Cardiac muscle cell (in vitro differentiated cells and primary cell): ENCODE measurements around the gene TMA16. TPM values are rescaled to one million over a fixed set of nuclear protein-coding genes. Genes with fewer than 3 reads are reported as not detected.

ENCODE experiments used
- DNase-seq, 2 donors: peaks; one replicate each; pipeline versions ENCODE4 v3.0.0 to v3.0.0-alpha.2; 2010 to 2017; ENCODE audit warnings: low read depth in 1 of 2, low spot score in 1 of 2
- H3K27ac ChIP-seq: fragments of 200-600 bp; sonication (generic); 2 replicates; pipeline ENCODE4 v1.5.1; 2016
- H3K27me3 ChIP-seq: fragments of 200-600 bp; sonication (generic); 2 replicates; pipeline ENCODE4 v1.6.0; 2016; ENCODE audit warnings: control low read depth
- H3K36me3 ChIP-seq: fragments of 200-600 bp; sonication (generic); 2 replicates; pipeline ENCODE4 v1.5.1; 2016; ENCODE audit warnings: control low read depth
- H3K4me1 ChIP-seq: fragments of 200-600 bp; sonication (generic); 2 replicates; pipeline ENCODE4 v1.8.1; 2017; ENCODE audit warnings: low read depth, mild to moderate bottlenecking, mixed run types
- H3K4me3 ChIP-seq: fragments of 200-600 bp; sonication (generic); 2 replicates; pipeline ENCODE4 v1.5.1; 2016; ENCODE audit warnings: mild to moderate bottlenecking
- H3K9me3 ChIP-seq: fragments of 200-600 bp; sonication (generic); 2 replicates; pipeline ENCODE4 v1.5.1; 2017; ENCODE audit warnings: low read depth, mild to moderate bottlenecking, control low read depth
- polyA plus RNA-seq: library from polyadenylated mRNA; unstranded; fragments of >200 nt; fragmentation: Nextera tagmentation; extraction: Ambion mirVana; gene quantifications from 2 replicates; pipeline ENCODE4 v1.2.1, GENCODE V29; 2016
- total RNA-seq: library from RNA; depleted of rRNA; stranded (reverse); fragments of >200 nt; gene quantifications from 2 replicates; pipeline ENCODE4 v1.2.3, GENCODE V29; 2016
- TF ChIP-seq, protein P1 (sequence below): IDR thresholded peaks from 2 replicates; pipeline ENCODE4 v1.5.1; 2012; ENCODE audit warnings: low read depth, mild to moderate bottlenecking, low read length

TMA16 gene
- total and polyA plus RNA-seq, 2 experiments from 2014 or later: 28.6 to 36.2 TPM

DNA sequence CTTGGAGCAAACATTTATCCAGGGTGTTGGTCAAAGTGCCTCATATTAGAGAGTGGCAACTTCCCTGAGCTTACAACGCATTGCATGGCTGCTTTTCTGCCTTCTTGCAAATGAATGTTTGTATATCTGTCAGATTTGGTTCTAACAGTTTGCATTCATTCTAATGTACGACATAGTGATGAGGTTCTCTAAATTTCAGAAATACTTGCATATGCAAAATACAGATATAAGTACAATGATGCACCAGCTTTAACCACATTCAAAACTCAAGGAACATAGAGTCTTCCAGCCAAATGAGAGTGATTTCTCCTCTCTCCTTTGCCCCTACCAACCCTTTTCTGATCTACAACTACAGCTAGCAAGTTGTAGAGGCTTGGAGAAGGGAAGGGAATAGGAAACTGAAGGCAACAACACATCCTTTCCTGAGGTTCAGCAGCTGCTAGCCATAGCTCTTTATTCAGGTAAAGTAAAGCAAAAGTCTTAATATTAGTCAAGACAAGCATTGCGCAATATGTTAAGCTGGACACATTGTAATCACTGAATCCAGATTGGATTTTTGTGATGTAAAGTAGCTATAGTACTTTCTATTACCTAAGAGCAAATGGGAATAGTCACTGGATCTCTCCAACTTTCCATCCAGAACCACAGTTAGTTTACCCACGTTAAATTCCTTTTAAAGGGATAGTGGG is 27.3 kb upstream of the TMA16 start:
- no peaks in the 10 kb centered on the region for H3K27me3 ChIP-seq
- H3K27ac ChIP-seq: no peak overlapping the region
- H3K9me3 ChIP-seq: no peaks in the 10 kb centered on the region
- no peaks in the 10 kb centered on the region for H3K4me1 ChIP-seq
- H3K36me3 ChIP-seq: no peaks in the 10 kb centered on the region
- TF ChIP-seq, protein P1, sequence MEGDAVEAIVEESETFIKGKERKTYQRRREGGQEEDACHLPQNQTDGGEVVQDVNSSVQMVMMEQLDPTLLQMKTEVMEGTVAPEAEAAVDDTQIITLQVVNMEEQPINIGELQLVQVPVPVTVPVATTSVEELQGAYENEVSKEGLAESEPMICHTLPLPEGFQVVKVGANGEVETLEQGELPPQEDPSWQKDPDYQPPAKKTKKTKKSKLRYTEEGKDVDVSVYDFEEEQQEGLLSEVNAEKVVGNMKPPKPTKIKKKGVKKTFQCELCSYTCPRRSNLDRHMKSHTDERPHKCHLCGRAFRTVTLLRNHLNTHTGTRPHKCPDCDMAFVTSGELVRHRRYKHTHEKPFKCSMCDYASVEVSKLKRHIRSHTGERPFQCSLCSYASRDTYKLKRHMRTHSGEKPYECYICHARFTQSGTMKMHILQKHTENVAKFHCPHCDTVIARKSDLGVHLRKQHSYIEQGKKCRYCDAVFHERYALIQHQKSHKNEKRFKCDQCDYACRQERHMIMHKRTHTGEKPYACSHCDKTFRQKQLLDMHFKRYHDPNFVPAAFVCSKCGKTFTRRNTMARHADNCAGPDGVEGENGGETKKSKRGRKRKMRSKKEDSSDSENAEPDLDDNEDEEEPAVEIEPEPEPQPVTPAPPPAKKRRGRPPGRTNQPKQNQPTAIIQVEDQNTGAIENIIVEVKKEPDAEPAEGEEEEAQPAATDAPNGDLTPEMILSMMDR: no peak
- H3K4me3 ChIP-seq: no peak overlapping the region
- DNase-seq: no peak

DNA sequence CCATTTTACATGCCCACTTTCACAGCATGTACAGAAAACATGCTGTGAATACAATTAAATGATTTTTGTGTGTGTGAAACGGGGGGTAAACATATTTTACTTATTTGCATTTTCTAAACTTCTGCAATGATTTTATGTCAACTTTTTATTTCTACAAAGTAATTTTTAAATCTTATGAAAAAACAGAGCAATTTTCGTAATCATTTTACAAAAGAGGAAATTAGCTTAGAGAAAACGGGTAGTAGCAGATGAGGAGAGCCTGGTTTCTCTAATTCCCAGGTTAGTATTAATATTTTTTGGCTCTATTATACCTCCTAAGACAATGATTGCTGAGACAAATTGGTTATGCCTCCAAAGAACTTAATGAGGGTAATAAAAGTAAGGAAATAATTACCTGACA is 24.1 kb upstream of the TMA16 start:
- TF ChIP-seq, protein P1: no peak
- H3K4me3 ChIP-seq: no peak overlapping the region
- no peaks in the 10 kb centered on the region for H3K9me3 ChIP-seq
- H3K4me1 ChIP-seq: no peaks in the 10 kb centered on the region
- H3K36me3 ChIP-seq: no peaks in the 10 kb centered on the region
- no peak overlapping the region for H3K27ac ChIP-seq
- no peak for DNase-seq
- H3K27me3 ChIP-seq: no peaks in the 10 kb centered on the region

DNA sequence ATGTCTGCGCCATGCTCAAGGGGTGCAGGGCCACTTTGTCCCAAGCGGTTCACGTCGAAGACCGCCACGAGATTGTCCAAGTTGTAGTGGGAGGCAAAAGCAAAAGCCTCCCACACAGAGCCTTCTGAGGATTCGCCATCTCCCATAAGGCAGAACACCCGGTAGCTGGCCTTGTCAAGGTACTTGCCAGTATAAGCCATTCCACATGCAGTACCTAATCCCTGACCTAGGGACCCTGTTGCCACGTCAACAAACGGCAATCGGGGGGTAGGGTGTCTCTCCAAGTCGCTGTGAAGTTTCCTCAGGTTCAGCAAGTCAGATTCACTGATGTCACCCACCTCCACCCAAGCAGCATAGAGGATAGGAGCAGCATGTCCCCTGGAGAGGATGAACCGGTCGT is 21.4 kb upstream of the TMA16 start:
- no peak overlapping the region for H3K27ac ChIP-seq
- no peaks in the 10 kb centered on the region for H3K9me3 ChIP-seq
- TF ChIP-seq, protein P1: no peak
- H3K4me3 ChIP-seq: no peak overlapping the region
- DNase-seq: no peak
- H3K36me3 ChIP-seq: no peaks in the 10 kb centered on the region
- H3K27me3 ChIP-seq: no peaks in the 10 kb centered on the region
- peaks cover 15% of the 10 kb centered on the region for H3K4me1 ChIP-seq

DNA sequence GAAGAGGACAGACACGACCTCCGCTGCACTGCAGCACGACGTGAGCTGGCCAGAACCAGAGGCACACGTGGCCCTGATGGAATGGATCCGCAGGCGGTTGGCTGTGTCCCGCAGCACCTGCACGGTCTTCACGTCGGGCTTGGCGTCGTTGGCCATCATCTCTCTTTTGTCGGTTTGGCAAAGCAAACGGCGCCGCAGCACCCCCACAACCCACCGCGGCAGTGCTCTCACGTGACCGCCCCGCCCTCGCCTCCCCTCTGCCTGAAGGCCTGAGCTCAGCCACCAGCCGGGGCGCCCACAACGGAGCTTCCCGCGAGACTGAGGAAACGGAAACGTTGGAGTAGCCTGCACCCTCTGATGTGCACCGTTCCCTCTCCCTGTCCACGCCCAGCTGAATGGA is 20.9 kb upstream of the TMA16 start, which contains the start of gene TKTL2:
Gene TKTL2, minus strand, starts transcription at position 179 of the 400 bp plus-strand sequence. Its CDS starts 20 bp downstream, at position 159.
- TF ChIP-seq, protein P1: no peak
- H3K9me3 ChIP-seq: no peaks in the 10 kb centered on the region
- peaks cover 15% of the 10 kb centered on the region for H3K4me1 ChIP-seq
- H3K27me3 ChIP-seq: no peaks in the 10 kb centered on the region
- H3K4me3 ChIP-seq: no peak within 1 kb of the TSS
- no peak for DNase-seq
- no peak within 1 kb of the TSS for H3K27ac ChIP-seq
- no peaks in the 10 kb centered on the region for H3K36me3 ChIP-seq

DNA sequence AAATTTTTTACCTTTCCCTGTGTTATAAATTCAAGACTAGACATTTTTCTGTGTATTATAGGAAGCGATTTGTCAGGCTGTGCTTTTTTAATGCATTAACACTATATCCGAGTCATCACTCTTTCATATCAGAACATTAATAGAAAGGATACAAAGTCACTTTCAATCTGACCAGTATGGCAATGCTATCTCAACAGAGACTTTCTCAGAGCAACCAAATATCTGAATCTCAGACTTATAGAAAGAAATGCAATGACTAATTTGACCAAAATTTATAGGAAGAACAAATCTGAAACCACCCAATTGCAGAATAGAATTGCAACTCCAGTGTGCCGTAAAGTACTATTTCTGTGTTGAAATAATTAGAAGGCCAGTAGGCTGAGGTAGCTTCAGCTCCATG is 20.5 kb upstream of the TMA16 start:
- TF ChIP-seq, protein P1: no peak
- no peak overlapping the region for H3K4me3 ChIP-seq
- no peak overlapping the region for H3K27ac ChIP-seq
- H3K27me3 ChIP-seq: no peaks in the 10 kb centered on the region
- peaks cover 15% of the 10 kb centered on the region for H3K4me1 ChIP-seq
- H3K36me3 ChIP-seq: no peaks in the 10 kb centered on the region
- no peak for DNase-seq
- H3K9me3 ChIP-seq: no peaks in the 10 kb centered on the region
